Heart right ventricle (tissue), 16 donors: Measurements from ENCODE around the gene RNF144B. TPM values are rescaled to one million over a fixed set of nuclear protein-coding genes. Genes with fewer than 3 reads are reported as not detected.
A peak's percentile ranks its signal among the peaks of the same experiment; 100 is the strongest.

Experiments
- ATAC-seq, 8 donors: fragments of 200-7000 bp; cut with Tn5 transposase; one replicate each; pipeline ENCODE4 v1.9.1; 2020; ENCODE audit warnings: mild to moderate bottlenecking in 8 of 8, moderate library complexity in 8 of 8, moderate number of reproducible peaks in 1 of 8
- DNase-seq, 2 donors: peaks; one replicate each; pipeline ENCODE4 v3.0.0-alpha.2; 2020
- H3K27ac ChIP-seq, 10 donors: fragments of 200-600 bp; sonication (generic) in 2 of 10; one replicate each; pipeline versions ENCODE4 v1.5.0 to v1.8.0; 2020 to 2022; ENCODE audit warnings: mild to moderate bottlenecking in 3 of 10
- H3K27me3 ChIP-seq, 7 donors: fragments of 200-600 bp; one replicate each; pipeline ENCODE4 v1.8.0; 2021 to 2022; ENCODE audit warnings: mild to moderate bottlenecking in 2 of 7
- H3K36me3 ChIP-seq, 9 donors: fragments of 200-600 bp; sonication (generic) in 1 of 9; one replicate each; pipeline versions ENCODE4 v1.5.0 to v1.8.0; 2020 to 2022; ENCODE audit warnings: mild to moderate bottlenecking in 2 of 9
- H3K4me1 ChIP-seq, 9 donors: fragments of 200-600 bp; sonication (generic) in 1 of 9; one replicate each; pipeline versions ENCODE4 v1.5.0 to v1.8.0; 2020 to 2022; ENCODE audit warnings: mild to moderate bottlenecking in 4 of 9
- H3K4me3 ChIP-seq, 10 donors: fragments of 200-600 bp; sonication (generic) in 2 of 10; one replicate each; pipeline versions ENCODE4 v1.5.0 to v1.8.0; 2020 to 2022; ENCODE audit warnings: mild to moderate bottlenecking in 7 of 10, moderate library complexity in 2 of 10
- H3K9me3 ChIP-seq, 11 donors: fragments of 200-600 bp in 10 of 11; sonication (generic) in 2 of 11; one replicate each; pipeline versions ENCODE4 v1.5.0 to v1.8.0; 2013 to 2022; ENCODE audit warnings: mild to moderate bottlenecking in 2 of 11, control low read depth in 1 of 11, moderate library complexity in 1 of 11
- WGBS, 2 donors: extraction: QIAGEN DNeasy Blood & Tissue Kit; methylation state at CpG; one replicate each; pipeline ENCODE4 v1.1.7; 2013; ENCODE audit warnings: inconsistent platforms in 1 of 2; 5-methylcytosine and 5-hydroxymethylcytosine counted together
- intact Hi-C, 10 donors: fragments of 100-400 bp; cut with DNase I; formaldehyde crosslinking; loops; one replicate each; pipeline versions ENCODE4 v1.11.1 to v1.14.2; 2022
- polyA plus RNA-seq, 2 donors: library from polyadenylated mRNA; stranded (reverse); fragments of 200-250 nt; gene quantifications; one replicate each; pipeline ENCODE4 v1.2.3, GENCODE V29; 2013
- total RNA-seq, 10 donors: library from RNA; stranded (reverse); fragmentation: NEBNext Ultra II Directional in 3 of 10; extraction: Animal tissue kit (Norgen Biotek cat#: 25700) in 3 of 10; gene quantifications; one replicate each; pipeline versions ENCODE4 v1.2.1 to v1.2.4, GENCODE V29; 2021 to 2023
- TF ChIP-seq, protein P1 (sequence below), 9 donors: fragments of 200-600 bp; sonication (generic) in 2 of 9; IDR thresholded peaks; one replicate each; pipeline versions ENCODE4 v1.5.0 to v1.8.0; 2021 to 2022; ENCODE audit warnings: antibody characterized with exemption in 9 of 9, mild to moderate bottlenecking in 5 of 9, moderate library complexity in 1 of 9
- donor health status: Arrhythmogenic right ventricular cardiomyopathy.
- donor health status: ischemic (EF 13 %, LVEDD 7.1; RV severe dilation, severe dysfunction).
- donor health status: healthy with polysubstance abuse.
- donor health status: DM: no; HTN: yes; CAD: no.
- donor health status: DM: no; HTN: no; CAD: no.
- donor health status: ischemic (EF 25% LVEDD 6.9; RV normal size, moderate dysfunction).
- donor health status: ischemic (EF 25% LVEDD 5.7; RV mildly dilated, moderate dysfunction).
- donor health status: healthy.
- donor health status: DM: yes; HTN: yes; CAD: no.
- donor health status: Ischemic cardiomyopathy.
- donor health status: ischemic (EF 35%, LVEDD 5.7; RV mildly dilated, moderate dysfunction).
- donor health status: nonischemic (EF 11% LVEDD 7.7; RV severe dilation, severe dysfunction).
- donor health status: DM: yes; HTN: yes; CAD: no.
- donor health status: PGD.
- donor health status: ischemic (EF 29% LVEDD 5.4; RV normal size, mild dysfunction).
- donor health status: nonischemic (EF 23%, LVEDD 6.1; RV moderate dilation, normal function).

Gene RNF144B
- total and polyA plus RNA-seq, 12 donors = 4.6 to 25.5 (median 9.4) TPM

- WGBS, 2 donors = 73 to 79% methylated on average over 1 of the region's 1 CpG
- no peak for DNase-seq
- peaks cover 0 to 45% (median 9%) of the 10 kb centered on the region in 9 donors for H3K4me1 ChIP-seq
- H3K9me3 ChIP-seq = peaks cover 0 to 7% (median 0%) of the 10 kb centered on the region in 11 donors
- intact Hi-C loops = no loop called here
- H3K27ac ChIP-seq = peak overlapping the region in 1 of 10 donors; percentile 73
- no peak overlapping the region for H3K4me3 ChIP-seq
- H3K27me3 ChIP-seq = no peaks in the 10 kb centered on the region
- ATAC-seq = no peak
- H3K36me3 ChIP-seq = peaks cover 0 to 9% (median 0%) of the 10 kb centered on the region in 9 donors
- TF ChIP-seq, protein P1, sequence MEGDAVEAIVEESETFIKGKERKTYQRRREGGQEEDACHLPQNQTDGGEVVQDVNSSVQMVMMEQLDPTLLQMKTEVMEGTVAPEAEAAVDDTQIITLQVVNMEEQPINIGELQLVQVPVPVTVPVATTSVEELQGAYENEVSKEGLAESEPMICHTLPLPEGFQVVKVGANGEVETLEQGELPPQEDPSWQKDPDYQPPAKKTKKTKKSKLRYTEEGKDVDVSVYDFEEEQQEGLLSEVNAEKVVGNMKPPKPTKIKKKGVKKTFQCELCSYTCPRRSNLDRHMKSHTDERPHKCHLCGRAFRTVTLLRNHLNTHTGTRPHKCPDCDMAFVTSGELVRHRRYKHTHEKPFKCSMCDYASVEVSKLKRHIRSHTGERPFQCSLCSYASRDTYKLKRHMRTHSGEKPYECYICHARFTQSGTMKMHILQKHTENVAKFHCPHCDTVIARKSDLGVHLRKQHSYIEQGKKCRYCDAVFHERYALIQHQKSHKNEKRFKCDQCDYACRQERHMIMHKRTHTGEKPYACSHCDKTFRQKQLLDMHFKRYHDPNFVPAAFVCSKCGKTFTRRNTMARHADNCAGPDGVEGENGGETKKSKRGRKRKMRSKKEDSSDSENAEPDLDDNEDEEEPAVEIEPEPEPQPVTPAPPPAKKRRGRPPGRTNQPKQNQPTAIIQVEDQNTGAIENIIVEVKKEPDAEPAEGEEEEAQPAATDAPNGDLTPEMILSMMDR (IDR thresholded peaks at IDR 0.05) = no peak
Measured at GRCh38 chr6:18414116-18414515, 27.0 kb downstream of the RNF144B start.

GRCh38 chr6:18415207-18415606 is 28.1 kb downstream of the RNF144B start:
- H3K27me3 ChIP-seq = no peaks in the 10 kb centered on the region
- TF ChIP-seq, protein P1 (IDR thresholded peaks at IDR 0.05) = no peak
- WGBS, 2 donors = 94 to 96% methylated on average over 11 of the region's 11 CpGs
- ATAC-seq (no peak), DNase-seq (no peak)
- H3K4me1 ChIP-seq = peaks cover 0 to 45% (median 9%) of the 10 kb centered on the region in 9 donors
- intact Hi-C loops = no loop called here
- peaks cover 0 to 9% (median 0%) of the 10 kb centered on the region in 9 donors for H3K36me3 ChIP-seq
- H3K9me3 ChIP-seq = peaks cover 0 to 7% (median 0%) of the 10 kb centered on the region in 11 donors
- H3K4me3 ChIP-seq = no peak overlapping the region
- no peak overlapping the region for H3K27ac ChIP-seq

GRCh38 chr6:18415671-18416340 is 28.7 kb downstream of the RNF144B start:
- H3K36me3 ChIP-seq = peaks cover 0 to 9% (median 0%) of the 10 kb centered on the region in 9 donors
- no peak overlapping the region for H3K4me3 ChIP-seq
- 86 to 89% methylated on average over 4 of the region's 4 CpGs for WGBS, 2 donors
- H3K27ac ChIP-seq = no peak overlapping the region
- intact Hi-C loops = no loop called here
- peaks cover 0 to 7% (median 0%) of the 10 kb centered on the region in 11 donors for H3K9me3 ChIP-seq
- ATAC-seq (peak in 1 of 8 donors; percentile 35), DNase-seq (no peak)
- TF ChIP-seq, protein P1 (IDR thresholded peaks at IDR 0.05) = no peak
- H3K27me3 ChIP-seq = no peaks in the 10 kb centered on the region
- H3K4me1 ChIP-seq = peaks cover 0 to 41% (median 9%) of the 10 kb centered on the region in 9 donors

GRCh38 chr6:18416341-18416679 is 29.2 kb downstream of the RNF144B start:
- peaks cover 0 to 9% (median 0%) of the 10 kb centered on the region in 9 donors for H3K36me3 ChIP-seq
- no peak overlapping the region for H3K27ac ChIP-seq
- TF ChIP-seq, protein P1 (IDR thresholded peaks at IDR 0.05) = no peak
- peaks cover 0 to 7% (median 0%) of the 10 kb centered on the region in 11 donors for H3K9me3 ChIP-seq
- intact Hi-C loops = no loop called here
- H3K4me1 ChIP-seq = peaks cover 0 to 40% (median 8%) of the 10 kb centered on the region in 9 donors
- DNase-seq = no peak
- no peak overlapping the region for H3K4me3 ChIP-seq
- no peak for ATAC-seq
- WGBS, 2 donors = 59 to 62% methylated on average over 2 of the region's 2 CpGs
- no peaks in the 10 kb centered on the region for H3K27me3 ChIP-seq
